ENCODE results near the gene NBPF19. TPM values are rescaled to one million over a fixed set of nuclear protein-coding genes. Genes with fewer than 3 reads are reported as not detected.
"Not testable (repeated sequence)": the region's sequence is repeated elsewhere in the genome, so short reads cannot be mapped to it uniquely, and the experiment has no call there.

Gene NBPF19
- total RNA-seq (2012; rRNA removed) (7.7 and 8.9 TPM in 2 replicates), polyA plus RNA-seq (2012; rRNA removed) (5.4 and 6.3 TPM in 2 replicates), Bru-seq, nascent RNA (percentile 77 among the genes with signal in this experiment), BruChase-seq, experiment 1, labeled RNA remaining after a 6-hour chase (percentile 57 among the genes with signal in this experiment), BruChase-seq, experiment 2, labeled RNA remaining after a 2-hour chase (percentile 64 among the genes with signal in this experiment)
- polyA plus RNA-seq (2012; cell fraction: cytosol; rRNA removed) = 1.7 and 2.1 TPM in 2 replicates
- polyA plus RNA-seq (2012; cell fraction: nucleus; rRNA removed; ENCODE audit: low replicate concordance) = 6.1 and 29.2 TPM in 2 replicates
- long read RNA-seq, partial matches to known transcripts = 2 of 11 reads
- long read RNA-seq, other reads (novel, unspliced or antisense) = 9 of 11 reads

DNA sequence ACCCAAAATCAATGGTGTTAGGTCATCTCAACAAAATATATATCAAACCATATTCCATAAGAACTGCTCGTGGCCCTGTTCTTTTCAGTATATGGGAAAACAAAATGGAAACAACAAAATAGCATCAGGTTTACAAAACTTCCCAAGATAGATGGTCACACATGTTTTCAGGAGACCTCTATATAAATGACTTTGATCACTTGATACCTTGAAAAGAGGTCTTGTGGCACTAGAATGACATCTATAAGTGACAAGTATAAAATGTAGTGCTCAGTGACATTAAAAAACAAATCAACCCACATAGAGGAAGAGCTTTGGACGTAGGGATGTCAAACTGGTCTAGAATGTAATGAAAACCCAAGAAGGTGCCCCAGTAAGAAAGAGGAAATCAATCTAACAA is at the start of gene NBPF19:
Gene NBPF19, plus strand, starts transcription at position 301 of the 400 bp plus-strand sequence. CDS start 888 bp downstream, outside the sequence.
- H2AK5ac ChIP-seq (ENCODE audit: low read depth, low read length); H3K4me2 ChIP-seq (ENCODE audit: low read depth, low read length); H2BK15ac ChIP-seq (ENCODE audit: low read depth, low read length); H3K56ac ChIP-seq (ENCODE audit: extremely low read depth, insufficient read depth, low read length); intact Hi-C loops (cut with micrococcal nuclease); dilution Hi-C loops (cut with HindIII; ENCODE audit: low sequenced_read_pairs, unreplicated experiment); DNase-seq; H3K4me1 ChIP-seq (ENCODE audit: control insufficient read depth, insufficient read depth, low read length); H3K23ac ChIP-seq (ENCODE audit: low read depth, low read length); POLR2A ChIA-PET (ENCODE audit: unreplicated experiment); H4K8ac ChIP-seq (ENCODE audit: low read depth in 2 of 2, low read length in 2 of 2); H4K91ac ChIP-seq (ENCODE audit: insufficient read depth, low read depth, low read length); ATAC-seq (ENCODE audit: low read depth); H3K14ac ChIP-seq (replicated peaks; ENCODE audit: low read depth, low read length); H4K5ac ChIP-seq (ENCODE audit: low read depth, low read length); H3K9ac ChIP-seq (ENCODE audit: low read depth, low read length); H4K20me1 ChIP-seq (ENCODE audit: insufficient read depth, low read length); in situ Hi-C loops (cut with MboI; ENCODE audit: low sequenced_read_pairs); H2BK5ac ChIP-seq (ENCODE audit: low read depth, low read length, poor library complexity, severe bottlenecking); CTCF ChIA-PET; H2BK120ac ChIP-seq (ENCODE audit: low read depth, low read length); H3K18ac ChIP-seq (ENCODE audit: low read depth, low read length); H3K4me3 ChIP-seq (ENCODE audit: insufficient read depth, low read depth, low read length); H3K9me3 ChIP-seq (ENCODE audit: control insufficient read depth, insufficient read depth, low read length); H2AFZ ChIP-seq (replicated peaks; ENCODE audit: low read length, poor library complexity); H3K27ac ChIP-seq (ENCODE audit: insufficient read depth, low read length); H3K9me1 ChIP-seq (ENCODE audit: insufficient read depth, low read length); H3K79me1 ChIP-seq (ENCODE audit: low read depth in 1 of 2, low read length in 2 of 2); H3K36me3 ChIP-seq (ENCODE audit: control insufficient read depth, insufficient read depth, low read length); H2BK20ac ChIP-seq (ENCODE audit: low read depth, low read length); H2AK9ac ChIP-seq (replicated peaks; ENCODE audit: low read depth, low read length, poor library complexity); H3K27me3 ChIP-seq (ENCODE audit: control insufficient read depth, insufficient read depth, low read length); BruUV-seq (replicated peaks); H3K4ac ChIP-seq (ENCODE audit: low read depth, low read length): not testable (repeated sequence)
- no CpG with 5 or more reads among the region's 2 CpGs for WGBS, 2 experiments (ENCODE audit: extremely low coverage in 2 of 2, insufficient read length in 1 of 2)

GRCh38 chr1:149428317-149428716 is 46.5 kb upstream of the NBPF19 start:
- in situ Hi-C loops (cut with MboI; ENCODE audit: low sequenced_read_pairs) = not testable (repeated sequence)
- no CpG with 5 or more reads among the region's 3 CpGs for WGBS, 2 experiments (ENCODE audit: extremely low coverage in 2 of 2, insufficient read length in 1 of 2)

More at GRCh38 chr1:149428317-149428716, 46.5 kb upstream of the NBPF19 start:
- H3K18ac ChIP-seq (ENCODE audit: low read depth, low read length); H2BK5ac ChIP-seq (ENCODE audit: low read depth, low read length, poor library complexity, severe bottlenecking); dilution Hi-C loops (cut with HindIII; ENCODE audit: low sequenced_read_pairs, unreplicated experiment); H3K9me1 ChIP-seq (ENCODE audit: insufficient read depth, low read length); H3K27ac ChIP-seq (ENCODE audit: insufficient read depth, low read length); H3K4ac ChIP-seq (ENCODE audit: low read depth, low read length); H2AFZ ChIP-seq (replicated peaks; ENCODE audit: low read length, poor library complexity); H3K9ac ChIP-seq (ENCODE audit: low read depth, low read length); H2BK15ac ChIP-seq (ENCODE audit: low read depth, low read length); DNase-seq; H3K4me1 ChIP-seq (ENCODE audit: control insufficient read depth, insufficient read depth, low read length); H2BK120ac ChIP-seq (ENCODE audit: low read depth, low read length); POLR2A ChIA-PET (ENCODE audit: unreplicated experiment); H3K9me3 ChIP-seq (ENCODE audit: control insufficient read depth, insufficient read depth, low read length); BruUV-seq (replicated peaks); H3K27me3 ChIP-seq (ENCODE audit: control insufficient read depth, insufficient read depth, low read length); H3K4me3 ChIP-seq (ENCODE audit: insufficient read depth, low read depth, low read length); H4K8ac ChIP-seq (ENCODE audit: low read depth in 2 of 2, low read length in 2 of 2); H3K36me3 ChIP-seq (ENCODE audit: control insufficient read depth, insufficient read depth, low read length); H4K91ac ChIP-seq (ENCODE audit: insufficient read depth, low read depth, low read length); H2BK20ac ChIP-seq (ENCODE audit: low read depth, low read length); H3K56ac ChIP-seq (ENCODE audit: extremely low read depth, insufficient read depth, low read length); H2AK9ac ChIP-seq (replicated peaks; ENCODE audit: low read depth, low read length, poor library complexity); CTCF ChIA-PET; H4K5ac ChIP-seq (ENCODE audit: low read depth, low read length); intact Hi-C loops (cut with micrococcal nuclease); H3K79me1 ChIP-seq (ENCODE audit: low read depth in 1 of 2, low read length in 2 of 2); ATAC-seq (ENCODE audit: low read depth); H3K4me2 ChIP-seq (ENCODE audit: low read depth, low read length); H4K20me1 ChIP-seq (ENCODE audit: insufficient read depth, low read length); H2AK5ac ChIP-seq (ENCODE audit: low read depth, low read length); H3K14ac ChIP-seq (replicated peaks; ENCODE audit: low read depth, low read length); H3K23ac ChIP-seq (ENCODE audit: low read depth, low read length): not testable (repeated sequence)

Measured in IMR-90 (cell line).